NCI-H2171 (cell line): ENCODE data around the gene AUH.
A peak's percentile ranks its signal among the peaks of the same experiment; 100 is the strongest.
"Not testable (repeated sequence)": the region's sequence is repeated elsewhere in the genome, so short reads cannot be mapped to it uniquely, and the experiment has no call there.

ENCODE experiments used
- DNase-seq: peaks from one replicate; lab custom pipeline; 2025; lab: John Stamatoyannopoulos, UW

AUH gene

GRCh38 chr9:91207729-91208418, 153.8 kb downstream of the AUH start:
- no peak for DNase-seq

GRCh38 chr9:91207397-91207728, 154.4 kb downstream of the AUH start:
- DNase-seq = no peak

GRCh38 chr9:91206806-91207205, 154.9 kb downstream of the AUH start:
- no peak for DNase-seq

- no peak for DNase-seq
Measured at GRCh38 chr9:91202736-91203283, 158.9 kb downstream of the AUH start.

- no peak for DNase-seq
Measured at GRCh38 chr9:91200692-91201336, 160.9 kb downstream of the AUH start.

- no peak for DNase-seq
Measured at GRCh38 chr9:91199739-91200497, 161.8 kb downstream of the AUH start.

- DNase-seq = not testable (repeated sequence)
Measured at GRCh38 chr9:91198881-91199280, 162.8 kb downstream of the AUH start.

GRCh38 chr9:91198405-91198804, 163.3 kb downstream of the AUH start:
- no peak for DNase-seq

GRCh38 chr9:91197232-91198181, 164.2 kb downstream of the AUH start:
- no peak for DNase-seq

GRCh38 chr9:91196103-91196950, 165.4 kb downstream of the AUH start:
- DNase-seq = no peak

GRCh38 chr9:91195372-91196012, 166.2 kb downstream of the AUH start:
- DNase-seq = no peak

GRCh38 chr9:91193658-91194391, 167.9 kb downstream of the AUH start:
- DNase-seq = peak; percentile 75

- peak; percentile 57 for DNase-seq
Measured at GRCh38 chr9:91193087-91193657, 168.5 kb downstream of the AUH start.

GRCh38 chr9:91192381-91193086, 169.2 kb downstream of the AUH start:
- peak; percentile 72 for DNase-seq

GRCh38 chr9:91191411-91192380, 170.0 kb downstream of the AUH start:
- no peak for DNase-seq

GRCh38 chr9:91190062-91190461, 171.7 kb downstream of the AUH start:
- DNase-seq = no peak
